NCI-H2171 treated with DMSO at 0.1 percent for 48 hours (cell line): ENCODE measurements around the gene OR56A5.

Experiments
- DNase-seq: peaks from one replicate; lab custom pipeline; 2025; lab: John Stamatoyannopoulos, UW

The OR56A5 gene

DNA sequence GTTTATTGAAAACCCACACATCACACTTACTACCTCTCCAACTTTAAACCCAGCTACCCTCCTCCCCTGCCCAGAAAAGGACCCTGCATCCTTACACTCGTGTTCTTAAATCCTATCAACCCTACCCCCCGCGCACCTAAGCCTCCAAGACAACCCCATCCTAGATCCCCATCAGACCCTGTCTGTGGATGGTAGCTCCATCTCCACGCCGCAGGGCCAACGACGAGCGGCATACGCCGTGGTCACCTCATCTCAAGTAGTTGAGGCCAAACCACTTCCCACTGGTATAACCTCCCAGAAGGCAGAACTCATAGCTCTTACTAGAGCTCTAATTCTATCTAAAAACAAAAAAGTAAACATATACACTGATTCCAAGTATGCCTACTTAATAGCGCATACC is 35.6 kb downstream of the OR56A5 start:
- no peak for DNase-seq

DNA sequence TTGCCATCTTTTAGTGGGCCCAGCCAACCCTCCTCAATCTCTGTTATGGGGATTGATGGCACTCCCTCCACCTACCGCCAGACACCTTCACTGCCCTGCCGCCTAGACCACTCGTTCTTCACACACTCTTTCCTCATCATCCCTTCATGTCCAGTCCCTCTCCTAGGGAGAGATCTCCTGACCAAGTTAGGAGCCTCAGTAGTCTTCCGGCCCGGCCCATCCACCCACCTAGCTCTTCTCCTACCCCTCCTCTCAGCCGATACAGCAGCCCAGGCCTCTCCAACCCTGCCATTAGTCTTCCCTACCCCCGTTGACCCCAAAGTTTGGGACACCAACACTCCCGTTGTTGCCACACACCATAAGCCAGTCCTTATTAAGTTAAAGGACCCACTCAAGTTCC is 37.2 kb downstream of the OR56A5 start:
- no peak for DNase-seq

DNA sequence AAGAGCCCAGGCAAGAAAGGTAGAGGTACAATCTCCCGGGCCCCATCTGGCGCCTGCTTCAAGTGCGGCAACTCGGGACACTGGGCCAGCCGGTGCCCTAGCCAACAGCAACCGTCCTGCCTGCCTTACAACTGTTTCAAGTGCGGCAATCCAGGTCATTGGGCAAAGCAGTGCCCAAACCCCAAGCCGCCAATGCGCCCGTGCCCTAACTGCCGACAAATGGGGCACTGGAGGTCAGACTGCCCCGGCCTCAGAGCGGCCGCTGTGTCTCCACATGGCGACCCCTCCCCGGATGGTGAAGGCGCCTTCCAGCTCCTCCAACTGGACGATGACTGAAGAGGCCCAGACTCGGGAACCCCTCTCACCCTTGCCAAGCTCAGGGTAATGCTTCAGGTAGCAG is 37.7 kb downstream of the OR56A5 start:
- no peak for DNase-seq

GRCh38 chr11:5929571-5930368 is 38.5 kb downstream of the OR56A5 start:
- DNase-seq, result no peak

DNA sequence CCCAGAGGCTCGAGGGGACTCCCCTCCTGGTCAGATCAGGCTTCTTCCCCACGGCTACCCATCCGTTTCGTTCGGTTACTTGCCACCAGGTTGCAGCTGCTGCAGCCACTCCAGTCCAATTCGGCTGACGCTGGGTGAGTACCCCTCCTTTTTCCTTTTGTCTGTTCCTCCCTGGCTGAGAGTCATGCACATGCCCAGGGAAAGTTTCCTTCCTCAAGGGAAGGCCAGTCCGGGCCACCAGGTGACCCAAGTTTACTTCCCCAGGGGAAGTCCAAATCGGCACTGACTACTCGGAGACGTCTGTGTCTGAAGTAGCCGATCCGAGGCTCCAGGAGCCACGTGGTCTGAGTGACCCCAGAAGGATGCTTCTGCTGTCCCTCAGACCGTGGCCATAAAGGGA is 39.5 kb downstream of the OR56A5 start:
- DNase-seq, result no peak

GRCh38 chr11:5928271-5928670 is 40.0 kb downstream of the OR56A5 start:
- no peak for DNase-seq

DNA sequence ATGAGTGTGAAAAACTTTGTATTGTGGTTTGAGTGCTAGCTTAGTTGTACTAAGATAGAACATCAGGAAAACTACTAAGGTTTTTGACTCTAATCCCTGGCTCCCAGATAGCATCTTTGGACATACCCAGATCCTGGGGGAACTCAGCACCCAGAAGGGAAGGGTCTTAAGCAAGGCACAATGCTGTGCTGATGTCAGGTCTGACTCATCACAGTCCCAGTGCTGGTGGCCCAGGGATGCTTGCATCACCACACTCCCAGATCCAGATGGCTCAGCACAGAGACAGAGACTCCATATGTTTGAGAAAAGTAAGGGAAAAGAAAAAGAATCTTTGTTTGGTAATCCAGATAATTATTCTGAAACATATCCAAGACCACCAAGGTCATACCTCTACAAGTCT is 44.5 kb downstream of the OR56A5 start:
- no peak for DNase-seq

DNA sequence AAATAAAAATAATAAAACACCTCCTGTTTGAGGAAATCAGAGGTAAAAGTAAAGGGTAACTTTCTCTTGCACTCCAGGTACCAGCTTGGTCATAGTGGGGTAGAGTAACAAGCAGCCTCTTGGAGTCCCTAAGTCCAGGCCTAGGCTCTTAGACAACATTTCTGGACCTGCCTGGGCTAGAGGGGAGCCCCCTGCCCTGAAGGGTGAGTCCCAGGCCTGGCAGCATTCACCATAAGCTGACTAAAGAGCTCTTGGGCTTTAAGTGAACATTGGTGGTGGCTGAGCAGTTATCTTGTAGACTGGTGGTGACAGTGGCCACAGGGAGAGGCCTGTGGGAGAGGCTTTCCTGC is 44.9 kb downstream of the OR56A5 start:
- DNase-seq, result no peak

DNA sequence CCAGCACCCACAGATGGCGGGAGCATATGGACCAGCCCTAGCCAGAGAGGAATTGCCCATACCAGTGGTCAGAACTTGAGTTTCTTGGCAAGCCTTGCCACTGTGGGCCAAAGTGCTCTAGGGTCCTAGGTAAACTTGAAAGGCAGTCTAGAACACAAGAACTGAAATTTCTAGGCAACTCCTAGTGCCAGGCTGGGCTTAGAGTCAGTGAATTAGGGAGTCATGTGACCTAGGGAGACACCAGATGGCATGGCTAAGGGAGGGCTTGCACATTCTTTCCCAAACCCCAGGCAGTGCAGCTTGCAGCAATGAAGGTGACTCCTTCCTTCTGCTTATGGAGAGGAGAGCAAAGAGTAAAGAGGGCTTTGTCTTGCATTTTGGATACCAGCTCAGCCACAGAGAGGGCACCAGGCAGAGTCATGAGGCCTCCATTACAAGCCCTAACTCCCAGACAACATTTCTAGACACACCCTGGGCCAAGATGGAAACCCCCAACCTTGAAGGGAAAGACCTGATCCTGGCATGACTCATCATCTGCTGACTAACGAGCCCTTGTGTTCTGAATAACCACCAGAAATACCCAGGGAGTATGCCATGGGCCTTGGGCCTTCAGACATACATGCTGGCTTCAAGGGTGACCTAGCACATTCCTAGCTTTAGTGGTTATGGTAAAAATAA is 45.4 kb downstream of the OR56A5 start:
- no peak for DNase-seq
